Activated CD8-positive, alpha-beta memory T cell treated with anti-CD3 and anti-CD28 coated beads for 36 hours (primary cell): ENCODE data around the gene JARID2. TPM values are rescaled to one million over a fixed set of nuclear protein-coding genes. Genes with fewer than 3 reads are reported as not detected.
"Not testable (repeated sequence)": the region's sequence is repeated elsewhere in the genome, so short reads cannot be mapped to it uniquely, and the experiment has no call there.

ENCODE experiments used
- CTCF ChIA-PET: fragments of 350-600 bp; sonication (Branson Sonifier 250); formaldehyde crosslinking; loops from one replicate; lab custom pipeline; 2021; ENCODE audit warnings: antibody characterized with exemption; lab: Charles Lee
- POLR2A ChIA-PET: fragments of 350-600 bp; sonication (Branson Sonifier 250); formaldehyde crosslinking; loops from one replicate; lab custom pipeline; 2021; ENCODE audit warnings: antibody characterized with exemption; lab: Charles Lee
- total RNA-seq, 2 experiments: library from RNA; stranded (reverse); gene quantifications; one replicate each; pipeline ENCODE4 v1.2.3, GENCODE V29; 2021

Gene JARID2
- total RNA-seq, 2 experiments from 2014 or later = 25.9 to 26.6 TPM

DNA sequence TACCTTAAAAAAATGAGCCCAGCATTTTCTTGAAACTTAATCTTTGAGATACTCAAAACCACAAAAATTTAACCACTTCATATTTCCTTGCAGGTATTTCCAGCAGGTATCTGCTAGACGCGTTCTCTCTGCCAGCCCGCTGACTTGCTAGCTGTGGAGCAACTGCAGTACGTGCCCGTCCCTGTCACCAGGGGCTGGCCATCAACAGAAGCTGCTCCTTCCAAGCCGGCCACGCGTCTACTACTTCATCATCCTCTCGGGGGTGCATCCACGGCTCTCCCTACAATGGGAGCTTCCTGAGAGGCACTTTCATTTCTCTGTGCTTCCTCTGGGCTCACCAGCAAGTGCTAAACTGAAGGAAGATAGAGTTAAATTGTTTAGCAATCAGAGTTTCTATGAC, 284.5 kb downstream of the JARID2 start:
- ChIA-PET POLR2A (no interaction called here), CTCF (no interaction called here)

DNA sequence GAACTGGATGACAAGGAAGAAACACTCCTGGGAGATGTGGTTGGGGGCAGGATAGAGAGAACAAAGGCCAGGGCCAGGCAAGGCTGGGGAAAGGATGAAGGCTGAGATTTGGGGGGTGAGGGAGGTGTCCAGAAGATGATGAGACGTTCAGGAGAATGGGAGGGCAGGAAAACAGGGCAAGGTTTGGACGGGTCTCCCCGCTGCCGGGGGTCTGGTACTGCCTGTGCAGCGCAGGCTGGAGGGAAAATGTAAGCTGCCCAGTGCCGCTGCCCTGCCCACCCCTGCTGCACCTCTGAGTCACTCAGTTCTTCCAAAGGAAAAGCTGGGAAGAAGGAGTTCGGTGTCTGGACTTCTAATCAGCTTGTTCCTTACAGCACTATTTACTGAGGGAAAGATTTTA, 286.1 kb downstream of the JARID2 start:
- ChIA-PET POLR2A (no interaction called here), CTCF (no interaction called here)

GRCh38 chr6:15533379-15534026, 287.6 kb downstream of the JARID2 start:
- ChIA-PET POLR2A (no interaction called here), CTCF (no interaction called here)

GRCh38 chr6:15534974-15535373, 289.1 kb downstream of the JARID2 start:
- ChIA-PET CTCF (interaction anchor here (0.6 kb wide), 2 partner anchors 22 to 622 kb away, joined by 3 to 4 read pairs; no protein-coding TSS in a partner anchor), POLR2A (no interaction called here)

- CTCF ChIA-PET = interaction anchor here (0.6 kb wide), 1 partner anchor 22 kb away, joined by 4 read pairs; no protein-coding TSS in a partner anchor
These were observed 289.8 kb downstream of the JARID2 start for GRCh38 chr6:15535495-15536197.

GRCh38 chr6:15536198-15536955, 290.5 kb downstream of the JARID2 start:
- ChIA-PET CTCF (no interaction called here), POLR2A (no interaction called here)

More at GRCh38 chr6:15535495-15536197, 289.8 kb downstream of the JARID2 start:
- POLR2A ChIA-PET = no interaction called here

DNA sequence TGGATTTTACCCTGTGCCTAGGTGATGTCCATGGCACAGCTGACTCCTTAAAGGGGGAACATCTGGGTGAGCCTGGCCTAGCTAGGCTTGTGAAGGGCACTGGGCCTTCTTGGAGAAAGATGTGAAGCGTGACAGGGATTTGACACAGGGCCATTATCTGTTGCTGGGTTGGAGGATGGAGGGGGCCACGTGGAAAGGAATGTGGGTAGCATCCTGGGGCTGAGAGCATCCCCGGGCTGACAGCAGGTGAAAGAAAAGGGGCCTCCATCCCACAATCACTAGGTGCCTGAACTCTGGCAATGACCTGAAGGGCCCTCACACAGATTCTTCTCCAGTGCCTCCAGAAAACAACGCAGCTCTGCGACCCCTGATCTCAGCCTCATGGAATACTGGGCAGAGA, 292.2 kb downstream of the JARID2 start:
- ChIA-PET POLR2A (no interaction called here), CTCF (no interaction called here)

DNA sequence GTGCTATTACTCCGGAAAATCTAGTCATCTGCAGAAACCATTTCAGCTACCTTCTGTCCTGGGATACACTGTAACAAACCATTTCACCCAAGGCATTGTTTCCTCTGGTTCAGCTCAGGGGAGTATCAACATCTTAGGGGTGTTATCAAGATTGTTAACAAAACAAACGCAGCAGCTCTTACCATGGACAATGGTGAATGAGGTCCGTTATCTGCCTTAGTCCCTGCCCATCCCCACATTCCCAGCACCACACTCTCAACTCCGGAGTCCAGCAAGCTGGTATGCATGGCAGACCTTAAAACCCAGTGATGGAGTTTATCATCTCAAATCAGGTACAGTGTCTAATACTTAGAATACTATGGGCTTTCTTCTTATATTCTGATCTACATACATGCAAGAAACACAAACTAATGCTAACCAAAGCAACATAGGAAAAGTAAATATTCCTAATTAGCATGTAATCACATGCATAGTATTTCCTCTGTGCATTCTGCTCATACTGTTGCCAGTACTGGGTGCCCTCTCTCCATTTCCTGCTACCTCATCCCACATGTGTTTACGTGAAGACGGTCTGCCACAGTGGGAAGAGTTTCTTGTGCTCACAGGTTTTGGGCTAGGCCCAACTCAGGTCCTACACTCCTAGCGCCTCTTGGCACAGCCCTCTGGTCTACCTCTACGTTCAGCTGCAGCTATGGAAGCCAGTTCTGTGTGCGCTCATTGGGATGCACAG, 293.1 kb downstream of the JARID2 start:
- ChIA-PET CTCF (no interaction called here), POLR2A (no interaction called here)

DNA sequence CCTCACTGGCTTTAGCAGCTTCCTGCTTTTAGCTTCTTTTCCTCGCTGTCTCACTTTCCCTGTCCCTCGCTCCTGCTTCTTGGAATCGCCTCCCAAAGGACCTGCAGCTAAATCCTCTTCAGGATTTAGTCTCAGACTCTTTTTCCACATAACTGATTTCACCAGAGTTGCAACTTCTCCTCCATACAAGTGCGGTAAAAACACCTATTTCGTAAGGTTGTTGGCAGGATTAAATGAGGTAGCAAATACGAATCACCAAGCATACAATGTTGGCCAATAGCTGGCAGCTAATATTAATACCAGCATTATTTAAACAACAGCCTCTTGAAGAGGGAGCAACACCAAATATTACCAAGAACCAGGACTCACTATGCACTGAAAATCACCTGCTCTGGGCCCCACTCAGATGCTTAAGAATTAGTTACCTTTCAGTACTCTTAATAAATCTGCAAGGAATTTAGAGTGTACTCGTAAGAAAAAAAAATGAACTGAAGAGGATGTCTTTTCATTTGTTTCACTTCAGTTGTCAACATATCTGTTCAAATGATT, 293.9 kb downstream of the JARID2 start:
- ChIA-PET CTCF (interaction anchor here (1.2 kb wide), 1 partner anchor 10 kb away, joined by 3 read pairs; no protein-coding TSS in a partner anchor), POLR2A (no interaction called here)

DNA sequence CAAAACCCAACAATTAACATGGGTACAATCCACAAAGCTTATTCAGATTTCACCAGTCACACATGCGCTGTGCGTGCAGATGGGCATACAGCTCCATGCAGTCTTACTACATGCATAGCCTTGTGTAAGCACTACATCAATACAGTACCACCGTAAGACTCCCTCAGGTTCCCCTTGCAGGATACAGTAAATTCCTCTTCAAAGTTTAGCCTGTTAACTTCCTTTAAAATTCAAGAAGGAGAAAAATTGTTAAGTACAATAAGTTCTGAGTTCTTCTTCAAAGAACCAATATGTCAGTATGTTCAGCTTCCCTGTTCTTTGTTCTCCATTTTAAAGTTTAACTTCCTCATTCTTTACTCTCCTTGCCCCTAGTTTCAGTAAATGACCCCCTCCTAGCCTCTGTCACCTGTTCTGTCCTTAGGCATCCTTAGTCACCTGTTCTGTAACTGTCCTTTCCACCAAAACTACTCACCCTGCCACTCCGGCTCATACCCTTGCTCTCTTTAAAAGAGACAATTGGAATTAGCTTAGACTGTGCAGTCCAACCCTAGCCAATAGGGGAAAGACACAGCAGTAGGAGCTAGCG, 297.6 kb downstream of the JARID2 start:
- POLR2A ChIA-PET = not testable (repeated sequence)

DNA sequence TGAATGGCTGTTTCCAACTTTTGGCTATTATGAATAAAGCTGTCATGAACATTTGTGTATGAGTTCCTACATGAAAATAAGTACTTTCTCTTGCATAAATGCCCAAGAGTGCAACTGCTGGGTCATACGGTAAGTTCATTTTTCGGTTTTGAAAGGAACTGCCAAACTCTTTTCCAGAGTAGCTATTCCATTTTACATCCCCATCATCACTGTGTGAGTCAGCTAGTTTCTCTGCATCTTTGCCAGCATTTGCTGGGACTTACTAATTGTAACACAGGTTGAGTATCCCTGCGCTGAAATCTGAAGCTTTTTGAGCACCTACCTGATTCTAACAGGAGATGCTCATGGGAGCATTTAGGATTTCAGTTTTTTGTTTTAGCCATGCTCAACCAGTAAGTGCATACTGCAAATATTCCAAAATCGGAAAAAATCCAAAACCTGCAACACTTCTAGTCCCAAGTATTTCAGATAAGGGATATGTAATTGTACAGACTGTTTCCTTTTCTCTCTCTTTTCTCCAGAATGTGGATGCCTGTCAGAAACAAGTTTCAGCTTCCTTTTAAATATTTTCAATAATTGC, 298.5 kb downstream of the JARID2 start:
- ChIA-PET CTCF (no interaction called here), POLR2A (no interaction called here)

More for the DNA sequence above, 297.6 kb downstream of the JARID2 start:
- CTCF ChIA-PET = not testable (repeated sequence)

DNA sequence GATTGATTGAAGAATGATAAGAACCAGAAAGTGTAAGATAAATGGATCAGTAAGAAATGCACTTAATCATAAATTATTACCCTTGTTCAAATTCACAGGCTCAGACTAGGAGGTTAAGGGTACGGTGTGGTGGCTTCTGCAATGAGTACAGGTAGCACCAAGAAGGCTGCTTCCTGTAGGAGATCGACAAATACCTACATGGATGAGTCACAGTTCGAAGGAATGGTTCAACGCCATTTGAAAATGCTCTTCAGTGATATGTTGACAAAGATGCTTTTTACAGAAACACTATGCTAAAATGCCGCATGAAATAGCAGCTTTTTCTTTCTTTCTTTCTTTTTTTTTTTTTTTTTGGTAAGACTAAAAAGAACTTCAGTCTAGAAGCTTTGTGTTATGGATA, 300.7 kb downstream of the JARID2 start:
- POLR2A ChIA-PET = no interaction called here
- CTCF ChIA-PET = no interaction called here

DNA sequence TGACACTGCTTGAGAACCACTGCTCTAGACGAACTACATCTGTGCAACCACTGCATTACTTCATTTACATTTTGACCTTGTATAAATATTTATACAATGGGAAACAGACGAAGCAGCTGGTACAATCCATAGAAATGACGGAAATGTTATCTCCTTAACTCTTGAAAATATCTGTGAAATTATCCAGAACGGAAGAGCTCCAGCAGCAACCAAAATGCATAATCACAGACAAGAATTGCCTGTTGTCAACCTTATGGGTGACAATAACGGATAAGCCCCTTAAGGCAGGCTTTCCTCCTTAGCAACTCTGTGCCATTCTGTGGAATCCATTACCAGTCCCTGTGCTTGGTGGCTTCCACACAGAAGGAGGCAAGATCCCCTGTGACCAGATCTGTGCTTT, 301.5 kb downstream of the JARID2 start:
- CTCF ChIA-PET = no interaction called here
- POLR2A ChIA-PET = no interaction called here

- ChIA-PET CTCF (interaction anchor here (1.1 kb wide), 1 partner anchor 9 kb away, joined by 3 read pairs; no protein-coding TSS in a partner anchor), POLR2A (no interaction called here)
These were observed 303.5 kb downstream of the JARID2 start for GRCh38 chr6:15549371-15549770.

- ChIA-PET CTCF (no interaction called here), POLR2A (interaction anchor here (0.5 kb wide), 1 partner anchor 1421 kb away, joined by 4 read pairs; no protein-coding TSS in a partner anchor)
These were observed 304.8 kb downstream of the JARID2 start for GRCh38 chr6:15550546-15551123.

GRCh38 chr6:15551262-15551661, 305.4 kb downstream of the JARID2 start:
- ChIA-PET CTCF (no interaction called here), POLR2A (no interaction called here)

- POLR2A ChIA-PET = no interaction called here
- CTCF ChIA-PET = no interaction called here
These were observed 305.9 kb downstream of the JARID2 start for GRCh38 chr6:15551798-15552197.

DNA sequence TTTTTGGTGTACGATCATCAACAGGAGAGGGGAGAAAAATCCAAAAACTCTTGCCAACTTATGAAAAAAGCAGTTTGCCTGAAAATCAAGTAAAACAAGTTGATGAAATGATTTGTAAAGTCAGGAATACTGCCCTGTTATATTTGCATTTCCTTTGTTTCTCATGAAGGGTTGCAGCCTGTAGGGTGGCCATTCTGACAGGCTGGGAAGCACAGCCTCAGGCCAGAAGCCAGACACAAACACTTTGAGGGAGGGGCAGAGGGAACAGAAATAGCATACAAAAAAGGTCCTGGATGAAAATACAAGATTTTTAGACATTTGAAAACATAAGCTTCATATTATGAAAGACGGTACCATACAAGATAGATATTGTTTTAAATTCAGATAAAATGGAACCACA, 307.2 kb downstream of the JARID2 start:
- ChIA-PET POLR2A (interaction anchor here (0.6 kb wide), 1 partner anchor 1215 kb away, joined by 4 read pairs; no protein-coding TSS in a partner anchor), CTCF (interaction anchor here (0.6 kb wide), 1 partner anchor 1054 kb away, joined by 3 read pairs; no protein-coding TSS in a partner anchor)
